ENCODE data around the gene GARS1.

The GARS1 gene

GRCh38 chr7:30652132-30652531 lies 57.5 kb downstream of the GARS1 start (continued):
- TF ChIP-seq ZNF280D (tag by site-specific recombination; IDR thresholded peaks at IDR 0.05) (no peak), ZNF155 (tag by site-specific recombination; IDR thresholded peaks at IDR 0.05) (no peak), ZNF792 (tag by site-specific recombination; IDR thresholded peaks at IDR 0.05) (no peak), ZNF621 (tag by site-specific recombination; IDR thresholded peaks at IDR 0.05) (no peak)
- TF ChIP-seq, protein P1, sequence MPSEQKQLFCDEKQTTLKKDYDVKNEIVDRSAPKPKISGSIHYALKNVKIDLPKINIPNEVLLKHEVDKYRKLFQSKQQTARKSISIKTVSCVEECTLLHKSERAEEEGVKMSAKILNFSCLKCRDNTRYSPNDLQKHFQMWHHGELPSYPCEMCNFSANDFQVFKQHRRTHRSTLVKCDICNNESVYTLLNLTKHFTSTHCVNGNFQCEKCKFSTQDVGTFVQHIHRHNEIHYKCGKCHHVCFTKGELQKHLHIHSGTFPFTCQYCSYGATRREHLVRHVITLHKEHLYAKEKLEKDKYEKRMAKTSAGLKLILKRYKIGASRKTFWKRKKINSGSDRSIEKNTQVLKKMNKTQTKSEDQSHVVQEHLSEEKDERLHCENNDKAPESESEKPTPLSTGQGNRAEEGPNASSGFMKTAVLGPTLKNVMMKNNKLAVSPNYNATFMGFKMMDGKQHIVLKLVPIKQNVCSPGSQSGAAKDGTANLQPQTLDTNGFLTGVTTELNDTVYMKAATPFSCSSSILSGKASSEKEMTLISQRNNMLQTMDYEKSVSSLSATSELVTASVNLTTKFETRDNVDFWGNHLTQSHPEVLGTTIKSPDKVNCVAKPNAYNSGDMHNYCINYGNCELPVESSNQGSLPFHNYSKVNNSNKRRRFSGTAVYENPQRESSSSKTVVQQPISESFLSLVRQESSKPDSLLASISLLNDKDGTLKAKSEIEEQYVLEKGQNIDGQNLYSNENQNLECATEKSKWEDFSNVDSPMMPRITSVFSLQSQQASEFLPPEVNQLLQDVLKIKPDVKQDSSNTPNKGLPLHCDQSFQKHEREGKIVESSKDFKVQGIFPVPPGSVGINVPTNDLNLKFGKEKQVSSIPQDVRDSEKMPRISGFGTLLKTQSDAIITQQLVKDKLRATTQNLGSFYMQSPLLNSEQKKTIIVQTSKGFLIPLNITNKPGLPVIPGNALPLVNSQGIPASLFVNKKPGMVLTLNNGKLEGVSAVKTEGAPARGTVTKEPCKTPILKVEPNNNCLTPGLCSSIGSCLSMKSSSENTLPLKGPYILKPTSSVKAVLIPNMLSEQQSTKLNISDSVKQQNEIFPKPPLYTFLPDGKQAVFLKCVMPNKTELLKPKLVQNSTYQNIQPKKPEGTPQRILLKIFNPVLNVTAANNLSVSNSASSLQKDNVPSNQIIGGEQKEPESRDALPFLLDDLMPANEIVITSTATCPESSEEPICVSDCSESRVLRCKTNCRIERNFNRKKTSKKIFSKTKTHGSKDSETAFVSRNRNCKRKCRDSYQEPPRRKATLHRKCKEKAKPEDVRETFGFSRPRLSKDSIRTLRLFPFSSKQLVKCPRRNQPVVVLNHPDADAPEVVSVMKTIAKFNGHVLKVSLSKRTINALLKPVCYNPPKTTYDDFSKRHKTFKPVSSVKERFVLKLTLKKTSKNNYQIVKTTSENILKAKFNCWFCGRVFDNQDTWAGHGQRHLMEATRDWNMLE (tag by site-specific recombination; conservative IDR thresholded peaks at IDR 0.05; ENCODE audit: low read depth): no peak
- TF ChIP-seq, protein P2, sequence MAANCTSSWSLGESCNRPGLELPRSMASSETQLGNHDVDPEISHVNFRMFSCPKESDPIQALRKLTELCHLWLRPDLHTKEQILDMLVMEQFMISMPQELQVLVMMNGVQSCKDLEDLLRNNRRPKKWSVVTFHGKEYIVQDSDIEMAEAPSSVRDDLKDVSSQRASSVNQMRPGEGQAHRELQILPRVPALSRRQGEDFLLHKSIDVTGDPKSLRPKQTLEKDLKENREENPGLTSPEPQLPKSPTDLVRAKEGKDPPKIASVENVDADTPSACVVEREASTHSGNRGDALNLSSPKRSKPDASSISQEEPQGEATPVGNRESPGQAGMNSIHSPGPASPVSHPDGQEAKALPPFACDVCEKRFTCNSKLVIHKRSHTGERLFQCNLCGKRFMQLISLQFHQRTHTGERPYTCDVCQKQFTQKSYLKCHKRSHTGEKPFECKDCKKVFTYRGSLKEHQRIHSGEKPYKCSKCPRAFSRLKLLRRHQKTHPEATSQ (tag by site-specific recombination; IDR thresholded peaks at IDR 0.05): no peak

DNA sequence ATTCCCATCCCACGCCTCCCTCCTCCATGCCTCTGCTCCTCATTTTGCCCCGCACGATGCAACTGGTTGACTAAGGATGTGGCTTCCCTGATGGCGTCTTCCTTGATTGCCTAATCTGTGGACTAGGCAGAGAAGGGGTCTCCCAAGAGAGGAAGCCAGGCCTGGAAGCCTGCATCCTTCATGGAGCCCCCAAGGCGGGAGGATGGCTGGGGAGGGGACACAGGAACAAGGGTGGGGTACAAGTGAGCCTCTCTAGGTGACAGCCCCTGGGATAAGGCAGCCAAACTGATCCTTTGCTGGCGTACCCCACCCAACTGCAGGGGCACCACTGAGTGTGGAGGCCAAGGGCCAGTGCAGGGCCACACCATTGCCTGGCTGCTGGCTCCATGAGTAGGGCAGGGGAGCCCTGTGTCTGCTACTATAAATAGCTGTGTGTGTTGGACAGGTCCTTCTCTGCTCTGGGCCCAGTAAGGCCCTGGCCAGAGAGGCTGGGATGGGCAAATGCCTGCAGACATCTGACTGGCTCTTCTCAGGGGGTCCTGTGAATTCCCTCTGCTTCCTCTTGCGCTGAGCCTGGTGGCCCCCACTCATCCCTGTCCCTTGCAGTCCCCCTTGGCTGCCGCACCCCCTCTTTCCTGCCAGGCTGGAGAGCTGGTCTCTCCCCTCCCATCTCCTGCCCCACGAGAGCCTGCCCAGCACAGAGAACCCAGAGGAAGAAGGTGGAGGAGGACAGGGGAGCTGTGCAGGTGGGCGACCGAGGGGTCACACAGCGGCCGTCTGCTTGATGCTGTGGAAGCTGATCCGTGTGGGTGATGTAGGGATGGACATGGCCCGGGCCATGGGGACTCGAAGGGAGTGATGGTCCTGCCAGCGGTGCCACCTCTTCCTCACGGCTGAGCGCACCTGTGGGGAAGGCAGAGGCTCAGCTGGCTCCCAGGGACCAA lies 58.3 kb downstream of the GARS1 start:
- TF ChIP-seq ZFP69B (tag by site-specific recombination; IDR thresholded peaks at IDR 0.05): no peak
- no peak for TF ChIP-seq EGR2 (tag by site-specific recombination; IDR thresholded peaks at IDR 0.05; ENCODE audit: low read depth)
- TF ChIP-seq ZFP41 (tag by site-specific recombination; IDR thresholded peaks at IDR 0.05; ENCODE audit: borderline replicate concordance): no peak
- no peak for TF ChIP-seq ZNF76 (tag by site-specific recombination; IDR thresholded peaks at IDR 0.05; ENCODE audit: borderline replicate concordance, low read depth)
- TF ChIP-seq SETDB1 (IDR thresholded peaks at IDR 0.05; ENCODE audit: insufficient read length, low read length): no peak
- TF ChIP-seq ZNF600 (tag by site-specific recombination; IDR thresholded peaks at IDR 0.05): no peak
- TF ChIP-seq ZNF174 (tag by site-specific recombination; IDR thresholded peaks at IDR 0.05): no peak
- TF ChIP-seq ZNF2 (tag by site-specific recombination; IDR thresholded peaks at IDR 0.05): no peak
- TF ChIP-seq ZNF707 (tag by site-specific recombination; IDR thresholded peaks at IDR 0.05): no peak
- TF ChIP-seq, protein P3, sequence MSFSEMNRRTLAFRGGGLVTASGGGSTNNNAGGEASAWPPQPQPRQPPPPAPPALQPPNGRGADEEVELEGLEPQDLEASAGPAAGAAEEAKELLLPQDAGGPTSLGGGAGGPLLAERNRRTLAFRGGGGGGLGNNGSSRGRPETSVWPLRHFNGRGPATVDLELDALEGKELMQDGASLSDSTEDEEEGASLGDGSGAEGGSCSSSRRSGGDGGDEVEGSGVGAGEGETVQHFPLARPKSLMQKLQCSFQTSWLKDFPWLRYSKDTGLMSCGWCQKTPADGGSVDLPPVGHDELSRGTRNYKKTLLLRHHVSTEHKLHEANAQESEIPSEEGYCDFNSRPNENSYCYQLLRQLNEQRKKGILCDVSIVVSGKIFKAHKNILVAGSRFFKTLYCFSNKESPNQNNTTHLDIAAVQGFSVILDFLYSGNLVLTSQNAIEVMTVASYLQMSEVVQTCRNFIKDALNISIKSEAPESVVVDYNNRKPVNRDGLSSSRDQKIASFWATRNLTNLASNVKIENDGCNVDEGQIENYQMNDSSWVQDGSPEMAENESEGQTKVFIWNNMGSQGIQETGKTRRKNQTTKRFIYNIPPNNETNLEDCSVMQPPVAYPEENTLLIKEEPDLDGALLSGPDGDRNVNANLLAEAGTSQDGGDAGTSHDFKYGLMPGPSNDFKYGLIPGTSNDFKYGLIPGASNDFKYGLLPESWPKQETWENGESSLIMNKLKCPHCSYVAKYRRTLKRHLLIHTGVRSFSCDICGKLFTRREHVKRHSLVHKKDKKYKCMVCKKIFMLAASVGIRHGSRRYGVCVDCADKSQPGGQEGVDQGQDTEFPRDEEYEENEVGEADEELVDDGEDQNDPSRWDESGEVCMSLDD (tag by site-specific recombination; IDR thresholded peaks at IDR 0.05): no peak
- TF ChIP-seq ZNF549 (tag by site-specific recombination; IDR thresholded peaks at IDR 0.05): no peak
- TF ChIP-seq SCRT1 (tag by site-specific recombination; IDR thresholded peaks at IDR 0.05; ENCODE audit: borderline replicate concordance): no peak
- TF ChIP-seq ZBTB11 (tag by site-specific recombination; conservative IDR thresholded peaks at IDR 0.05; ENCODE audit: low read depth): no peak
- no peaks in the 10 kb centered on the region for H3K9me3 ChIP-seq (ENCODE audit: control insufficient read depth, insufficient read depth, low read depth, low read length)
- peaks cover 2% of the 10 kb centered on the region; the same call in 1 of the 2 replicates for H3K4me1 ChIP-seq (ENCODE audit: control insufficient read depth, insufficient read depth, low read length)
- no peak overlapping the region for H3K4me3 ChIP-seq (ENCODE audit: low read depth, low read length)
- POLR2A ChIA-PET: no interaction called here
- CTCF ChIA-PET: no interaction called here
- no peaks in the 10 kb centered on the region for H3K36me3 ChIP-seq (ENCODE audit: control insufficient read depth in 2 of 2, insufficient read depth in 1 of 2, low read length in 2 of 2)
- H3K27ac ChIP-seq (ENCODE audit: extremely low read depth, low read depth, low read length): no peak overlapping the region
